Vagina (tissue), 2 donors: ENCODE data around the gene TNS2.

Experiments used
- POLR2A ChIP-seq, 2 donors: fragments of 450-650 bp; IDR thresholded peaks; one replicate each; pipeline ENCODE4 v1.6.1; 2017; ENCODE audit warnings: antibody characterized with exemption in 2 of 2, mild to moderate bottlenecking in 2 of 2, moderate library complexity in 2 of 2
- TF ChIP-seq, protein P1 (sequence below), 3 experiments: fragments of 450-650 bp in 2 of 3; fragments of 200-600 bp in 1 of 3; sonication (generic) in 1 of 3; IDR thresholded peaks; one replicate each; pipeline ENCODE4 v1.5.1; 2017 to 2019; ENCODE audit warnings: antibody characterized with exemption in 3 of 3, mild to moderate bottlenecking in 2 of 3, moderate library complexity in 2 of 3

DNA sequence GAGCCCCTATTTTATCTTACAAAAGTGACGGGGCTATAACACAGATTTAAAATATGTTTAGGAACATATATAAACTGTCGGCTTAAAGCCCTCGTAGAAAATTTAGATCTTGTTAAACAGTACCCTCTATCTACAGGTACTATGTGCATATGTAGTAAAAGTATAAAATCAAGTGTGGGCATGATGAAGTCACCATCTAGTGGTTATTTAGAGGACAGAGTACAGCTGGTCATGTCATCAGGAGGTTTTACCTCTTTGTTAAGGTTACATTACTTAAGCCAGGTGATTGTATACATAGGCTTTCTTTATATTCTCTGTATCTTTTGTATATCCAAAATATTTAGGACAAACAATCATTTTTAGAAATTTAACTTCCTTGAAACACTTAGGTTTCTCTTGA lies 18.2 kb upstream of the TNS2 start:
- TF ChIP-seq, protein P1, sequence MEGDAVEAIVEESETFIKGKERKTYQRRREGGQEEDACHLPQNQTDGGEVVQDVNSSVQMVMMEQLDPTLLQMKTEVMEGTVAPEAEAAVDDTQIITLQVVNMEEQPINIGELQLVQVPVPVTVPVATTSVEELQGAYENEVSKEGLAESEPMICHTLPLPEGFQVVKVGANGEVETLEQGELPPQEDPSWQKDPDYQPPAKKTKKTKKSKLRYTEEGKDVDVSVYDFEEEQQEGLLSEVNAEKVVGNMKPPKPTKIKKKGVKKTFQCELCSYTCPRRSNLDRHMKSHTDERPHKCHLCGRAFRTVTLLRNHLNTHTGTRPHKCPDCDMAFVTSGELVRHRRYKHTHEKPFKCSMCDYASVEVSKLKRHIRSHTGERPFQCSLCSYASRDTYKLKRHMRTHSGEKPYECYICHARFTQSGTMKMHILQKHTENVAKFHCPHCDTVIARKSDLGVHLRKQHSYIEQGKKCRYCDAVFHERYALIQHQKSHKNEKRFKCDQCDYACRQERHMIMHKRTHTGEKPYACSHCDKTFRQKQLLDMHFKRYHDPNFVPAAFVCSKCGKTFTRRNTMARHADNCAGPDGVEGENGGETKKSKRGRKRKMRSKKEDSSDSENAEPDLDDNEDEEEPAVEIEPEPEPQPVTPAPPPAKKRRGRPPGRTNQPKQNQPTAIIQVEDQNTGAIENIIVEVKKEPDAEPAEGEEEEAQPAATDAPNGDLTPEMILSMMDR (IDR thresholded peaks at IDR 0.05) = no peak
- TF ChIP-seq POLR2A (IDR thresholded peaks at IDR 0.05) = no peak
